SK-N-SH (cell line): Measurements from ENCODE around the gene LRRC32. TPM values are rescaled to one million over a fixed set of nuclear protein-coding genes. Genes with fewer than 3 reads are reported as not detected.

Experiments
- CTCF ChIA-PET: fragments of 300-600, 350-600 bp; formaldehyde crosslinking; extraction: SDS; loops from one replicate; lab custom pipeline; 2021; lab: Yijun Ruan, JAX
- POLR2A ChIA-PET: fragments of 350-600 bp; sonication (Branson Sonifier 250); formaldehyde crosslinking; extraction: SDS; loops from one replicate; lab custom pipeline; 2020; ENCODE audit warnings: antibody characterized with exemption, inconsistent platforms; lab: Yijun Ruan, JAX
- DNase-seq: peaks from one replicate; pipeline ENCODE4 v3.0.0; 2012
- H2AFZ ChIP-seq: fragments of 200-600 bp; sonication (generic); 2 replicates; pipeline ENCODE4 v1.8.1; 2016; ENCODE audit warnings: antibody characterized with exemption, mild to moderate bottlenecking, low read depth
- H3F3A ChIP-seq: fragments of 200-600 bp; sonication (generic); replicated peaks from 2 replicates; pipeline ENCODE3; 2016; ENCODE audit warnings: antibody characterized with exemption, mild to moderate bottlenecking; ENCODE audit not compliant: insufficient read depth
- H3K27ac ChIP-seq, 2 experiments: fragments of 200-500 bp in 1 of 2; fragments of 200-600 bp in 1 of 2; sonication (Bioruptor generic) in 1 of 2; sonication (generic), shearing (Covaris generic) in 1 of 2; 2 replicates each; pipeline versions ENCODE4 v1.5.1 to v1.6.1; 2014 to 2016; ENCODE audit warnings: low read depth in 2 of 2, inconsistent platforms in 1 of 2, low read length in 1 of 2, mild to moderate bottlenecking in 1 of 2, mixed read lengths in 1 of 2
- H3K27me3 ChIP-seq: fragments of 200-600 bp; sonication (generic), shearing (Covaris generic); 2 replicates; pipeline ENCODE4 v1.6.1; 2016; ENCODE audit warnings: mixed run types; ENCODE audit not compliant: insufficient read depth
- H3K36me3 ChIP-seq, 2 experiments: fragments of 200-500 bp in 1 of 2; fragments of 200-600 bp in 1 of 2; sonication (Bioruptor generic) in 1 of 2; sonication (generic) in 1 of 2; replicated peaks in 1 of 2; 2 replicates each; pipeline versions ENCODE3 to v1.5.1; 2014 to 2016; ENCODE audit warnings: low read length in 1 of 2, mild to moderate bottlenecking in 1 of 2; ENCODE audit not compliant: insufficient read depth in 2 of 2, control insufficient read depth in 1 of 2
- H3K4me1 ChIP-seq, 2 experiments: fragments of 200-500 bp in 1 of 2; fragments of 200-600 bp in 1 of 2; sonication (Bioruptor generic) in 1 of 2; sonication (generic), shearing (Covaris generic) in 1 of 2; 2 replicates each; pipeline versions ENCODE4 v1.5.1 to v1.6.1; 2014 to 2016; ENCODE audit warnings: low read depth in 1 of 2, low read length in 1 of 2, mixed run types in 1 of 2; ENCODE audit not compliant: insufficient read depth in 2 of 2, control insufficient read depth in 1 of 2
- H3K4me2 ChIP-seq: fragments of 200-600 bp; sonication (generic), shearing (Covaris generic); 2 replicates; pipeline ENCODE4 v1.6.1; 2017; ENCODE audit warnings: mixed run types
- H3K4me3 ChIP-seq, 2 experiments: fragments of 200-500 bp in 1 of 2; fragments of 200-600 bp in 1 of 2; sonication (Bioruptor generic) in 1 of 2; sonication (generic), shearing (Covaris generic) in 1 of 2; 2 replicates each; pipeline versions ENCODE4 v1.5.1 to v1.8.1; 2014 to 2016; ENCODE audit warnings: low read depth in 2 of 2, inconsistent platforms in 1 of 2, low read length in 1 of 2, mild to moderate bottlenecking in 1 of 2, mixed read lengths in 1 of 2, moderate library complexity in 1 of 2
- H3K79me2 ChIP-seq: fragments of 200-600 bp; sonication (generic); 2 replicates; pipeline ENCODE4 v1.8.1; 2017; ENCODE audit warnings: mild to moderate bottlenecking; ENCODE audit not compliant: insufficient read depth
- H3K9ac ChIP-seq: fragments of 200-600 bp; sonication (generic); 2 replicates; pipeline ENCODE4 v1.6.1; 2017; ENCODE audit warnings: mixed run types
- H3K9me2 ChIP-seq: fragments of 200-600 bp; sonication (generic); 2 replicates; pipeline ENCODE4 v1.6.1; 2017; ENCODE audit warnings: mixed run types
- H3K9me3 ChIP-seq: fragments of 200-600 bp; sonication (generic); 2 replicates; pipeline ENCODE4 v1.6.1; 2017; ENCODE audit warnings: mixed run types, mild to moderate bottlenecking, moderate library complexity
- H4K20me1 ChIP-seq: fragments of 200-600 bp; sonication (generic); 2 replicates; pipeline ENCODE4 v1.6.1; 2017; ENCODE audit warnings: mild to moderate bottlenecking, mixed run types; ENCODE audit not compliant: insufficient read depth
- CHD2 ChIP-seq: fragments of 150-350 bp; IDR thresholded peaks from 2 replicates; pipeline ENCODE4 v1.6.1; 2018; ENCODE audit warnings: low read length; ENCODE audit not compliant: partially characterized antibody
- ELF1 ChIP-seq: IDR thresholded peaks from 2 replicates; pipeline ENCODE4 v1.4.0; 2012
- EP300 ChIP-seq, 2 experiments: IDR thresholded peaks; 2 replicates each; pipeline versions ENCODE4 v1.4.0 to v1.6.1; 2012; ENCODE audit warnings: borderline replicate concordance in 1 of 2, low read depth in 1 of 2, low read length in 1 of 2
- FOSL2 ChIP-seq: IDR thresholded peaks from 2 replicates; pipeline ENCODE4 v1.4.0; 2012; ENCODE audit warnings: low read depth, mild to moderate bottlenecking, moderate library complexity, borderline replicate concordance
- FOXJ3 ChIP-seq: sonication (generic); formaldehyde crosslinking; IDR thresholded peaks from 2 replicates; pipeline ENCODE4 v1.5.1; 2020; ENCODE audit warnings: mild to moderate bottlenecking, missing genetic modification reagents
- FOXM1 ChIP-seq: IDR thresholded peaks from 2 replicates; pipeline ENCODE4 v1.4.0; 2012; ENCODE audit warnings: low read depth, mild to moderate bottlenecking
- IRF3 ChIP-seq: fragments of 150-350 bp; IDR thresholded peaks from 2 replicates; pipeline ENCODE4 v1.6.1; 2016; ENCODE audit warnings: mild to moderate bottlenecking, low read depth, low read length
- JUND ChIP-seq: IDR thresholded peaks from 2 replicates; pipeline ENCODE4 v1.4.0; 2012
- MEF2A ChIP-seq: IDR thresholded peaks from 2 replicates; pipeline ENCODE4 v1.4.0; 2012; ENCODE audit warnings: low read depth, borderline replicate concordance
- MXI1 ChIP-seq: IDR thresholded peaks from 2 replicates; pipeline ENCODE4 v1.6.1; 2012; ENCODE audit warnings: mild to moderate bottlenecking, low read depth, low read length, improper control_type of control experiment
- NFIC ChIP-seq: IDR thresholded peaks from 2 replicates; pipeline ENCODE4 v1.4.0; 2012; ENCODE audit warnings: borderline replicate concordance
- RCOR1 ChIP-seq: fragments of 150-350 bp; IDR thresholded peaks from 2 replicates; pipeline ENCODE4 v1.6.1; 2017; ENCODE audit warnings: antibody characterized with exemption, low read length
- SMC3 ChIP-seq: IDR thresholded peaks from 2 replicates; pipeline ENCODE4 v1.6.1; 2012; ENCODE audit warnings: low read depth, low read length, improper control_type of control experiment
- TAF1 ChIP-seq: IDR thresholded peaks from 2 replicates; pipeline ENCODE4 v1.6.1; 2012; ENCODE audit warnings: low read depth, mild to moderate bottlenecking, low read length, moderate library complexity, borderline replicate concordance
- TCF12 ChIP-seq: IDR thresholded peaks from 2 replicates; pipeline ENCODE4 v1.4.0; 2012
- TEAD4 ChIP-seq: IDR thresholded peaks from 2 replicates; pipeline ENCODE4 v1.4.0; 2012; ENCODE audit warnings: mild to moderate bottlenecking, borderline replicate concordance; ENCODE audit not compliant: insufficient read depth
- USF2 ChIP-seq: fragments of 150-350 bp; IDR thresholded peaks from 2 replicates; pipeline ENCODE4 v1.6.1; 2017; ENCODE audit warnings: antibody characterized with exemption, low read length, low read depth, borderline replicate concordance
- ZBTB33 ChIP-seq: IDR thresholded peaks from 2 replicates; pipeline ENCODE4 v1.4.0; 2012; ENCODE audit warnings: low read depth, borderline replicate concordance
- WGBS: methylation state at CpG from one replicate; pipeline ENCODE4 v1.1.6; 2017; ENCODE audit warnings: low lambda C conversion rate; 5-methylcytosine and 5-hydroxymethylcytosine counted together
- polyA plus RNA-seq, 3 experiments: library from polyadenylated mRNA; depleted of rRNA; stranded (reverse); fragments of >200 nt; gene quantifications; 2 replicates each; pipeline ENCODE4 v1.2.3, GENCODE V29; 2012
- TF ChIP-seq, protein P1 (sequence below): IDR thresholded peaks from 2 replicates; pipeline ENCODE4 v1.4.0; 2012; ENCODE audit warnings: low read depth
- TF ChIP-seq, protein P2 (sequence below): fragments of 200-600 bp; sonication (generic); IDR thresholded peaks from 2 replicates; pipeline ENCODE4 v1.6.1; 2017; ENCODE audit warnings: antibody characterized with exemption, mild to moderate bottlenecking, moderate library complexity

LRRC32 gene
- polyA plus RNA-seq, 1 of the 3 experiments (the other 2 are of a cell fraction), result 0.43 TPM

DNA sequence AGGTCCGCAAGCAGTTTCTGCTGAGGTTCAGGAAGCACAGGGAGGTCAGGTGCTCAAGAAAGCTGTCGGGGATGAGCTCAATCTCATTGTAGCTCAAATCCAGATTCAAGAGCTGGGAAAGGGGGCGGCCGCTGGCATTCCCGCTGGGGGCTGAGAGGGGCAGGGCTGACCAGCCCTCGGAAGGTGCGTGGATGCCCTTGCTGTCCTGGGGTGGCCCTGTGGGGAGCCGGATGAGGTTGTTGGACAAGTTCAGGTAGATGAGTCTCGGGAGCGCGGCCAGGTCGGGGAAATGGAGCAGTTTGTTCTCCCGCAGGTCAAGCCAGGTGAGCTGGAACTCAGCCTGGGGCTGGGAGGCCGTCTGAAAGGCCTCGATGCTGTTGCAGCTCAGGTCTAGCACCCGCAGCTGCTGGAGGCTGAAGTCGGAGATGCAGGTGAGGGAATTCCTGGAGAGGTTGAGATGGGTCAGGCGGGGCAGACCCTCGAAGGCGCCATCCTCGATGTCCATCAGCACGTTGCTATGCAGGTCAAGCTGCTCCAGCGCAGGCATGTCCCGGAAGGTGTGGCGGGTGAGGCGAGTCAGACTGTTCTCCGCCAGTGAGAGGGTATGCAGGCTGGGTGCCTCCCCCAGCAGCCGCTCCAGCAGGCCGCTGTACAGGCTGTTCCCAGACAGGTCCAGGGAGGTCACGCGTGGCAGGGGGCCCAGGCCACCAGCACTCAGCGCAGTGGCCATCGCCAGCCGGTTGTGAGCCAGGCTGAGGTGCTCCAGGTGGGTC, 9.8 kb downstream of the LRRC32 start (continued):
- no peak for TF ChIP-seq TEAD4

- H3K9me3 ChIP-seq, result no peaks in the 10 kb centered on the region
- no peak for TF ChIP-seq SMC3
- TF ChIP-seq JUND, result no peak
- no peak for TF ChIP-seq TAF1
- TF ChIP-seq ELF1, result no peak
- no peak for TF ChIP-seq USF2
- TF ChIP-seq RCOR1, result no peak
- TF ChIP-seq MXI1, result no peak
- no peak for TF ChIP-seq IRF3
- TF ChIP-seq FOSL2, result no peak
- TF ChIP-seq TCF12, result no peak
- TF ChIP-seq, protein P1, sequence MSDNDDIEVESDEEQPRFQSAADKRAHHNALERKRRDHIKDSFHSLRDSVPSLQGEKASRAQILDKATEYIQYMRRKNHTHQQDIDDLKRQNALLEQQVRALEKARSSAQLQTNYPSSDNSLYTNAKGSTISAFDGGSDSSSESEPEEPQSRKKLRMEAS, result no peak
- no peak for TF ChIP-seq FOXM1
- no peak for TF ChIP-seq NFIC
- TF ChIP-seq FOXJ3 (CRISPR knock-in tag), result no peak
- no peak for TF ChIP-seq TEAD4
- TF ChIP-seq CHD2, result no peak
- TF ChIP-seq EP300 (IDR thresholded peaks at IDR 0.05; ENCODE audit: borderline replicate concordance in 1 of 2, low read depth in 1 of 2, low read length in 1 of 2), result no peak
- TF ChIP-seq, protein P2, sequence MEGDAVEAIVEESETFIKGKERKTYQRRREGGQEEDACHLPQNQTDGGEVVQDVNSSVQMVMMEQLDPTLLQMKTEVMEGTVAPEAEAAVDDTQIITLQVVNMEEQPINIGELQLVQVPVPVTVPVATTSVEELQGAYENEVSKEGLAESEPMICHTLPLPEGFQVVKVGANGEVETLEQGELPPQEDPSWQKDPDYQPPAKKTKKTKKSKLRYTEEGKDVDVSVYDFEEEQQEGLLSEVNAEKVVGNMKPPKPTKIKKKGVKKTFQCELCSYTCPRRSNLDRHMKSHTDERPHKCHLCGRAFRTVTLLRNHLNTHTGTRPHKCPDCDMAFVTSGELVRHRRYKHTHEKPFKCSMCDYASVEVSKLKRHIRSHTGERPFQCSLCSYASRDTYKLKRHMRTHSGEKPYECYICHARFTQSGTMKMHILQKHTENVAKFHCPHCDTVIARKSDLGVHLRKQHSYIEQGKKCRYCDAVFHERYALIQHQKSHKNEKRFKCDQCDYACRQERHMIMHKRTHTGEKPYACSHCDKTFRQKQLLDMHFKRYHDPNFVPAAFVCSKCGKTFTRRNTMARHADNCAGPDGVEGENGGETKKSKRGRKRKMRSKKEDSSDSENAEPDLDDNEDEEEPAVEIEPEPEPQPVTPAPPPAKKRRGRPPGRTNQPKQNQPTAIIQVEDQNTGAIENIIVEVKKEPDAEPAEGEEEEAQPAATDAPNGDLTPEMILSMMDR, result no peak
- no peak for TF ChIP-seq MEF2A
- no peak for TF ChIP-seq ZBTB33
- TF ChIP-seq, all 33 proteins: peak for 0
- WGBS, result 53% methylated on average over 5 of the region's 28 CpGs
- ChIA-PET CTCF (interaction anchor here (0.8 to 3.2 kb wide), 5 partner anchors 10 to 60 kb away, joined by 3 to 19 read pairs (median 3); partner anchors contain the start of gene LRRC32), POLR2A (no interaction called here)
- H3K27me3 ChIP-seq, result no peaks in the 10 kb centered on the region
- no peaks in the 10 kb centered on the region for H4K20me1 ChIP-seq
- H3K9me2 ChIP-seq, result no peaks in the 10 kb centered on the region
- no peak overlapping the region for H2AFZ ChIP-seq
- no peak overlapping the region for H3K4me3 ChIP-seq
- no peak overlapping the region for H3K9ac ChIP-seq
- H3K36me3 ChIP-seq, result no peaks in the 10 kb centered on the region
- no peak overlapping the region for H3K4me2 ChIP-seq
- no peaks in the 10 kb centered on the region for H3K79me2 ChIP-seq
- DNase-seq, result no peak
- no peaks in the 10 kb centered on the region for H3K4me1 ChIP-seq
- H3K27ac ChIP-seq, result no peak overlapping the region
- no peaks in the 10 kb centered on the region for H3F3A ChIP-seq
These were observed 10.6 kb downstream of the LRRC32 start for GRCh38 chr11:76659672-76660532.
